PC-9 (cell line): Measurements from ENCODE around the gene C9orf152.

Experiments
- EZH2 ChIP-seq: fragments of 200-600 bp; sonication (generic); IDR thresholded peaks from 2 replicates; pipeline ENCODE4 v1.8.0; 2017; ENCODE audit warnings: antibody characterized with exemption, low read depth
- TF ChIP-seq, protein P1 (sequence below): fragments of 200-600 bp; sonication (generic); conservative IDR thresholded peaks from 2 replicates; pipeline ENCODE4 v1.6.1; 2017; ENCODE audit warnings: mixed run types, antibody characterized with exemption, mild to moderate bottlenecking, moderate library complexity

DNA sequence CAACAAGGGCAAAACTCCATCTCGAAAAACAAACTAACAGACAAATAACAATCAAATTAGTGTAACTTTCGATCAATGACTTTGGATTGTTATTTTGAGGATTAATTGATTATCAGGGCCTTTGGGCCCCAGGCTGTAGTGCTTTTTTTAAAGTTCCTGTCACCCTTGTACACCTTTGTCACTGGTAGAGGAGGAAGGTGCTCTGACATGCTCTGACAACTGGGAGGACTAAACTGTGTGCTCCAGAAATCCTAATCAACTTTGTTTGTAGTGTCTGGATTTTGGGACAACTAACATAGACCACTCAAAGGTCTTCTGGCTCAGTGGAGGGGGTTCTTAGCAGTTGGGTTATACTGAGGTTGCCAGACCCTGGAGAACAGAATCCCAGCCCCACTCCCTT lies 46.5 kb upstream of the C9orf152 start:
- TF ChIP-seq, protein P1, sequence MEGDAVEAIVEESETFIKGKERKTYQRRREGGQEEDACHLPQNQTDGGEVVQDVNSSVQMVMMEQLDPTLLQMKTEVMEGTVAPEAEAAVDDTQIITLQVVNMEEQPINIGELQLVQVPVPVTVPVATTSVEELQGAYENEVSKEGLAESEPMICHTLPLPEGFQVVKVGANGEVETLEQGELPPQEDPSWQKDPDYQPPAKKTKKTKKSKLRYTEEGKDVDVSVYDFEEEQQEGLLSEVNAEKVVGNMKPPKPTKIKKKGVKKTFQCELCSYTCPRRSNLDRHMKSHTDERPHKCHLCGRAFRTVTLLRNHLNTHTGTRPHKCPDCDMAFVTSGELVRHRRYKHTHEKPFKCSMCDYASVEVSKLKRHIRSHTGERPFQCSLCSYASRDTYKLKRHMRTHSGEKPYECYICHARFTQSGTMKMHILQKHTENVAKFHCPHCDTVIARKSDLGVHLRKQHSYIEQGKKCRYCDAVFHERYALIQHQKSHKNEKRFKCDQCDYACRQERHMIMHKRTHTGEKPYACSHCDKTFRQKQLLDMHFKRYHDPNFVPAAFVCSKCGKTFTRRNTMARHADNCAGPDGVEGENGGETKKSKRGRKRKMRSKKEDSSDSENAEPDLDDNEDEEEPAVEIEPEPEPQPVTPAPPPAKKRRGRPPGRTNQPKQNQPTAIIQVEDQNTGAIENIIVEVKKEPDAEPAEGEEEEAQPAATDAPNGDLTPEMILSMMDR: no peak
- TF ChIP-seq EZH2: no peak
